GM21526 (cell line): ENCODE measurements around the gene ZMYND19.
"Not testable (repeated sequence)": the region's sequence is repeated elsewhere in the genome, so short reads cannot be mapped to it uniquely, and the experiment has no call there.

Experiments
- ATAC-seq: cut with Tn5 transposase; IDR thresholded peaks from one replicate; pipeline ENCODE4 v1.9.1; 2021; ENCODE audit warnings: moderate library complexity; ENCODE audit not compliant: unreplicated experiment, low FRiP score

Gene ZMYND19

GRCh38 chr9:137534256-137535119 lies 55.8 kb downstream of the ZMYND19 start:
- ATAC-seq, result no peak

GRCh38 chr9:137532891-137533468 lies 57.3 kb downstream of the ZMYND19 start:
- ATAC-seq, result not testable (repeated sequence)
